GM18520 (cell line): ENCODE measurements around the gene CNTN6.

Experiments used
- ATAC-seq: cut with Tn5 transposase; IDR thresholded peaks from one replicate; pipeline ENCODE4 v1.9.1; 2021; ENCODE audit not compliant: unreplicated experiment

Gene CNTN6

GRCh38 chr3:1092771-1093170, at the start of gene CNTN6:
CNTN6 (plus strand) TSS chr3:1093024; CDS start chr3:1148009, 54,985 bp downstream.
- no peak for ATAC-seq

- ATAC-seq = no peak
Observed at GRCh38 chr3:1048558-1048957, 44.3 kb upstream of the CNTN6 start.

- no peak for ATAC-seq
Observed at GRCh38 chr3:1055870-1056269, 37.0 kb upstream of the CNTN6 start.

GRCh38 chr3:1056744-1057143, 36.1 kb upstream of the CNTN6 start:
- no peak for ATAC-seq

GRCh38 chr3:1057436-1057835, 35.4 kb upstream of the CNTN6 start:
- ATAC-seq = no peak

- ATAC-seq = no peak
Observed at GRCh38 chr3:1068985-1069384, 23.8 kb upstream of the CNTN6 start.

- no peak for ATAC-seq
Observed at GRCh38 chr3:1072041-1072440, 20.8 kb upstream of the CNTN6 start.

- ATAC-seq = no peak
Observed at GRCh38 chr3:1079662-1080061, 13.2 kb upstream of the CNTN6 start.

- ATAC-seq = no peak
Observed at GRCh38 chr3:1082108-1082507, 10.7 kb upstream of the CNTN6 start.

- ATAC-seq = no peak
Observed at GRCh38 chr3:1087066-1087560, 5.7 kb upstream of the CNTN6 start.

GRCh38 chr3:1088503-1088902, 4.3 kb upstream of the CNTN6 start:
- no peak for ATAC-seq

- no peak for ATAC-seq
Observed at GRCh38 chr3:1091286-1091685, 1.5 kb upstream of the CNTN6 start.

GRCh38 chr3:1092061-1092460, 763 bp upstream of the CNTN6 start:
- ATAC-seq = no peak

- ATAC-seq = no peak
Observed at GRCh38 chr3:1093217-1093616, 393 bp downstream of the CNTN6 start.

- no peak for ATAC-seq
Observed at GRCh38 chr3:1103525-1103924, 10.7 kb downstream of the CNTN6 start.

GRCh38 chr3:1117843-1118473, 25.1 kb downstream of the CNTN6 start:
- ATAC-seq = no peak

GRCh38 chr3:1131166-1131565, 38.3 kb downstream of the CNTN6 start:
- no peak for ATAC-seq

- no peak for ATAC-seq
Observed at GRCh38 chr3:1135194-1135593, 42.4 kb downstream of the CNTN6 start.

GRCh38 chr3:1138036-1138435, 45.2 kb downstream of the CNTN6 start:
- no peak for ATAC-seq

GRCh38 chr3:1139071-1139470, 46.2 kb downstream of the CNTN6 start:
- no peak for ATAC-seq

- ATAC-seq = no peak
Observed at GRCh38 chr3:1147326-1147725, 54.5 kb downstream of the CNTN6 start.

GRCh38 chr3:1147819-1148218, 55.0 kb downstream of the CNTN6 start:
- ATAC-seq = no peak

GRCh38 chr3:1164101-1164500, 71.3 kb downstream of the CNTN6 start:
- ATAC-seq = no peak
